Stomach smooth muscle (tissue), 2 donors: ENCODE data around the gene TGFB1.

Source experiments
- H3K27ac ChIP-seq: one replicate; pipeline ENCODE4 v1.7.0; 2013; ENCODE audit warnings: mild to moderate bottlenecking, low read length, inconsistent platforms
- H3K27me3 ChIP-seq, 2 donors: one replicate each; pipeline ENCODE4 v1.7.0; 2013; ENCODE audit warnings: low read length in 2 of 2; ENCODE audit not compliant: insufficient read depth in 2 of 2, control insufficient read depth in 1 of 2
- H3K36me3 ChIP-seq, 2 donors: one replicate each; pipeline ENCODE4 v1.7.0; 2013; ENCODE audit warnings: low read length in 2 of 2; ENCODE audit not compliant: control insufficient read depth in 2 of 2, insufficient read depth in 2 of 2
- H3K4me1 ChIP-seq: one replicate; pipeline ENCODE4 v1.7.0; 2013; ENCODE audit warnings: low read length; ENCODE audit not compliant: control insufficient read depth, insufficient read depth
- H3K4me3 ChIP-seq, 2 donors: one replicate each; pipeline ENCODE4 v1.7.0; 2013; ENCODE audit warnings: low read length in 2 of 2
- H3K9ac ChIP-seq, 2 donors: one replicate each; pipeline ENCODE4 v1.7.0; 2013; ENCODE audit warnings: low read length in 2 of 2, mild to moderate bottlenecking in 1 of 2
- H3K9me3 ChIP-seq, 2 donors: one replicate each; pipeline ENCODE4 v1.7.0; 2013; ENCODE audit warnings: low read length in 2 of 2; ENCODE audit not compliant: control insufficient read depth in 2 of 2
- donor health status: healthy.
- donor health status: Pancreatic carcinoma.

Gene TGFB1

GRCh38 chr19:41341669-41342490 is 11.8 kb downstream of the TGFB1 start:
- no peak overlapping the region for H3K9ac ChIP-seq
- no peaks in the 10 kb centered on the region for H3K4me1 ChIP-seq
- H3K36me3 ChIP-seq: peaks cover 8 to 20% of the 10 kb centered on the region in 2 donors
- H3K27ac ChIP-seq: no peak overlapping the region
- no peaks in the 10 kb centered on the region for H3K27me3 ChIP-seq
- H3K9me3 ChIP-seq: no peaks in the 10 kb centered on the region
- H3K4me3 ChIP-seq: no peak overlapping the region

DNA sequence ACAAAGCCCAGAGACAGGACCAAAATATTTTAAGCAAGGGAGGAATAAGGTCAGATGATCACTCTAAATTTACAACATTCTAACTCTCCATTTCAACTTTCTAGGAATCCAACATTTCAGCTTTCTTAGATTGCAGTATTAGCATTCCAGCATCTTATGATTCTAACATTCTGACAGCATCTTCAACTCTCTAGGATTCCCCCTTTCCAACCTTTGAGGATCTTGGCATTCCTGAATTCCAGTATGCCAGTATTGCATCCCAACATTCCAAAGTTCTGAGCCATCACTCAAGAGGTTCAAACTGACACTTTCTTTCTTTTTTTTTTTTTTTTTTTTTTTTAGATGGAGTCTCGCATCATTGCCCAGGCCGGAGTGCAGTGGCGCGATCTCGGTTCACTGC is 13.8 kb downstream of the TGFB1 start:
- Histone ChIP-seq H3K9me3 (no peaks in the 10 kb centered on the region), H3K27ac (no peak overlapping the region), H3K36me3 (peaks cover 8 to 18% of the 10 kb centered on the region in 2 donors)

GRCh38 chr19:41335467-41335866 is 18.3 kb downstream of the TGFB1 start:
- Histone ChIP-seq H3K9ac (no peak overlapping the region), H3K36me3 (peaks cover 0 to 7% of the 10 kb centered on the region in 2 donors), H3K27ac (no peak overlapping the region), H3K9me3 (no peaks in the 10 kb centered on the region), H3K4me1 (no peaks in the 10 kb centered on the region), H3K27me3 (no peaks in the 10 kb centered on the region), H3K4me3 (no peak overlapping the region)

More for the DNA sequence above, 13.8 kb downstream of the TGFB1 start:
- no peak overlapping the region for H3K9ac ChIP-seq
- H3K4me1 ChIP-seq: no peaks in the 10 kb centered on the region
- H3K27me3 ChIP-seq: no peaks in the 10 kb centered on the region
- no peak overlapping the region for H3K4me3 ChIP-seq

GRCh38 chr19:41334793-41335192 is 18.9 kb downstream of the TGFB1 start:
- Histone ChIP-seq H3K4me1 (no peaks in the 10 kb centered on the region), H3K36me3 (peaks cover 0 to 11% of the 10 kb centered on the region in 2 donors), H3K27ac (no peak overlapping the region), H3K9ac (no peak overlapping the region), H3K9me3 (no peaks in the 10 kb centered on the region), H3K4me3 (no peak overlapping the region), H3K27me3 (no peaks in the 10 kb centered on the region)

GRCh38 chr19:41332468-41332867 is 21.3 kb downstream of the TGFB1 start:
- H3K36me3 ChIP-seq: peaks cover 5 to 21% of the 10 kb centered on the region in 2 donors
- no peak overlapping the region for H3K4me3 ChIP-seq
- H3K27me3 ChIP-seq: no peaks in the 10 kb centered on the region
- H3K9ac ChIP-seq: no peak overlapping the region
- H3K27ac ChIP-seq: no peak overlapping the region
- no peaks in the 10 kb centered on the region for H3K4me1 ChIP-seq
- no peaks in the 10 kb centered on the region for H3K9me3 ChIP-seq

- H3K4me1 ChIP-seq: no peaks in the 10 kb centered on the region
- peaks cover 5 to 21% of the 10 kb centered on the region in 2 donors for H3K36me3 ChIP-seq
- H3K9ac ChIP-seq: no peak overlapping the region
- no peak overlapping the region for H3K27ac ChIP-seq
- no peaks in the 10 kb centered on the region for H3K9me3 ChIP-seq
- no peaks in the 10 kb centered on the region for H3K27me3 ChIP-seq
- no peak overlapping the region for H3K4me3 ChIP-seq
These were observed 21.7 kb downstream of the TGFB1 start for GRCh38 chr19:41332000-41332399.

DNA sequence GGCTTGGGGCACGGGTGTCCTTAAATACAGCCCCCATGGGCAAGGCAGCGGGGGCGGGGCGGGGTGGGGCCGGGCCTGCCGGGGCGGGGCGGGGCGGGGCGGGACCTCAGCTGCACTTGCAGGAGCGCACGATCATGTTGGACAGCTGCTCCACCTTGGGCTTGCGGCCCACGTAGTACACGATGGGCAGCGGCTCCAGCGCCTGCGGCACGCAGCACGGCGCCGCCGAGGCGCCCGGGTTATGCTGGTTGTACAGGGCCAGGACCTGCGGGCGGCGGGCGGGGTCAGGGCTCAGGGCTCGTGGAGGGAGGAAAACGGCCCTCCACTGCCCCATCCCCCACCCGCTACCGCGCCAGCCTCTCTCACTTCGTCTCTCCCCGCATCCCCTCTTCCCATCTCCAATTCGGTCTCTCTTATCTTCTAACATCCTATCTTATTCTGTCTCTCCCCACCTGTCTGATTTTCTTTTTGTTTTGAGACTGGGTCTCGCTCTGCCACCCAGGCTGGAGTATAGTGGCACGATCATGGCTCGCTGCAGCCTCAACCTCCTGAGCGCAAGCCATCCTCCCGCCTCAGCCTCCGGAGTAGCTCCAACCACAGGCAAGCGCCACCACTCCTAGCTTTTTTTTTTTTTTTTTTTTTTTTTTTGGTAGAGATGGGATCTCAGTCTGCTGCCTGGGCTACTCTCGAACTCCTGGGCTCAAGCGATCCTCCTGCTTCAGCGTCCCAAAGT is 22.6 kb downstream of the TGFB1 start:
- Histone ChIP-seq H3K27ac (no peak overlapping the region), H3K36me3 (peaks cover 5 to 23% of the 10 kb centered on the region in 2 donors), H3K9ac (no peak overlapping the region), H3K27me3 (no peaks in the 10 kb centered on the region), H3K4me1 (peaks cover 4% of the 10 kb centered on the region), H3K9me3 (no peaks in the 10 kb centered on the region), H3K4me3 (no peak overlapping the region)

DNA sequence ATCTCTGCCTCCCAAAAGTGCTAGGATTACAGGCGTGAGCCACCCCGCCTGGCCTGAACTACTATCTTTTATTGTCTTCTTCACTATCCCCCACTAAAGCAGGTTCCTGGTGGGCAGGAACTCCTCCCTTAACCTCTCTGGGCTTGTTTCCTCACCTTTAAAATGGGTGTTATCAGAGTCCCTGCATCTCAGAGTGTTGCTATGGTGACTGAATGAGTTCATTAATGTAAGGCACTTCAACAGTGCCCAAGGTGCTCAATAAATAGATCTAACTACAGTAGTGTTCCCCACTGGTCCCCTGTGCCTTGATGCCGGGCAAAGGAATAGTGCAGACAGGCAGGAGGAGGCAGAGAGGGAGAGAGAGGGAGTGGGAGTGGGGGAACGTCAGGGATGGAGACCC is 23.2 kb downstream of the TGFB1 start:
- Histone ChIP-seq H3K36me3 (peaks cover 5 to 23% of the 10 kb centered on the region in 2 donors), H3K4me3 (no peak overlapping the region), H3K27me3 (no peaks in the 10 kb centered on the region), H3K9me3 (no peaks in the 10 kb centered on the region), H3K4me1 (peaks cover 9% of the 10 kb centered on the region), H3K9ac (no peak overlapping the region), H3K27ac (no peak overlapping the region)

DNA sequence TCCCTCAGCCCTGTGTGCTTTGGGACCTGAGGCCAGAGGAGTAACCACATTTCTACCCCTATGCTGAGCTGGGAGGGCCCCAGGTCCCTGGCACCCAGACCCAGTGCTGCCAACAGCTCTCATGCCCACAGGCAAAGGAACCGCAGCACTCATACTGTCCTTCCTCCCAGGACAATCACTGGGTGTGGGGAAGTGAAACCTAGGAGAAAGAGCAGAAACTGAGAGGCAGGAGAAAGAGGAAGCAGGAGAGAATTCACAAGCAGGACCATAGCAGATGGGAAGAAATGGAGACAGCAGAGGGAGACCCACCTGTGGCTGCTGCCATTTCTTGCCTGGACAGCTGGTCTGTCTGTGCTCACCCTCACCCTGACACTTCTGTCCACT is 24.9 kb downstream of the TGFB1 start:
- peaks cover 25% of the 10 kb centered on the region for H3K4me1 ChIP-seq
- H3K9me3 ChIP-seq: no peaks in the 10 kb centered on the region
- H3K4me3 ChIP-seq: no peak overlapping the region
- H3K36me3 ChIP-seq: peaks cover 5 to 23% of the 10 kb centered on the region in 2 donors
- H3K9ac ChIP-seq: no peak overlapping the region
- no peaks in the 10 kb centered on the region for H3K27me3 ChIP-seq
- H3K27ac ChIP-seq: no peak overlapping the region

GRCh38 chr19:41328157-41328841 is 25.4 kb downstream of the TGFB1 start:
- Histone ChIP-seq H3K27ac (no peak overlapping the region), H3K4me3 (peak overlapping the region in 1 of 2 donors; percentile 29), H3K4me1 (peaks cover 30% of the 10 kb centered on the region), H3K27me3 (no peaks in the 10 kb centered on the region), H3K36me3 (peaks cover 5 to 23% of the 10 kb centered on the region in 2 donors), H3K9ac (no peak overlapping the region), H3K9me3 (no peaks in the 10 kb centered on the region)
